Measurements from ENCODE around the gene DYNC1H1.

The DYNC1H1 gene

GRCh38 chr14:101944451-101944850 lies 19.9 kb upstream of the DYNC1H1 start:
- Histone ChIP-seq H3K4me1 (ENCODE audit: control insufficient read depth, insufficient read depth, low read length, poor library complexity, severe bottlenecking) (peaks cover 12% of the 10 kb centered on the region), H3K4me3 (ENCODE audit: insufficient read depth, low read depth, low read length, poor library complexity, severe bottlenecking) (no peak overlapping the region), H3K27me3 (replicated peaks; ENCODE audit: control insufficient read depth, insufficient read depth, low read length, poor library complexity, severe bottlenecking) (no peaks in the 10 kb centered on the region), H3K9me3 (ENCODE audit: control insufficient read depth, low read length) (no peaks in the 10 kb centered on the region), H3K27ac (ENCODE audit: insufficient read depth, low read length, poor library complexity, severe bottlenecking) (no peak overlapping the region), H3K36me3 (ENCODE audit: control insufficient read depth, insufficient read depth, low read length) (no peaks in the 10 kb centered on the region)
- DNase-seq = no peak

GRCh38 chr14:101945171-101945570 lies 19.2 kb upstream of the DYNC1H1 start:
- H3K27me3 ChIP-seq (replicated peaks; ENCODE audit: control insufficient read depth, insufficient read depth, low read length, poor library complexity, severe bottlenecking) = no peaks in the 10 kb centered on the region
- H3K27ac ChIP-seq (ENCODE audit: insufficient read depth, low read length, poor library complexity, severe bottlenecking) = no peak overlapping the region
- DNase-seq = no peak
- peaks cover 12% of the 10 kb centered on the region for H3K4me1 ChIP-seq (ENCODE audit: control insufficient read depth, insufficient read depth, low read length, poor library complexity, severe bottlenecking)
- no peaks in the 10 kb centered on the region for H3K36me3 ChIP-seq (ENCODE audit: control insufficient read depth, insufficient read depth, low read length)
- no peaks in the 10 kb centered on the region for H3K9me3 ChIP-seq (ENCODE audit: control insufficient read depth, low read length)
- H3K4me3 ChIP-seq (ENCODE audit: insufficient read depth, low read depth, low read length, poor library complexity, severe bottlenecking) = no peak overlapping the region

- no peak for DNase-seq
- Histone ChIP-seq H3K27ac (ENCODE audit: insufficient read depth, low read length, poor library complexity, severe bottlenecking) (peak overlapping the region; percentile 97), H3K27me3 (replicated peaks; ENCODE audit: control insufficient read depth, insufficient read depth, low read length, poor library complexity, severe bottlenecking) (no peaks in the 10 kb centered on the region), H3K4me1 (ENCODE audit: control insufficient read depth, insufficient read depth, low read length, poor library complexity, severe bottlenecking) (peaks cover 12% of the 10 kb centered on the region), H3K4me3 (ENCODE audit: insufficient read depth, low read depth, low read length, poor library complexity, severe bottlenecking) (peak overlapping the region; percentile 76), H3K36me3 (ENCODE audit: control insufficient read depth, insufficient read depth, low read length) (no peaks in the 10 kb centered on the region), H3K9me3 (ENCODE audit: control insufficient read depth, low read length) (no peaks in the 10 kb centered on the region)
Observed at GRCh38 chr14:101947577-101947903, 16.8 kb upstream of the DYNC1H1 start.

- Histone ChIP-seq H3K4me1 (ENCODE audit: control insufficient read depth, insufficient read depth, low read length, poor library complexity, severe bottlenecking) (peaks cover 12% of the 10 kb centered on the region), H3K4me3 (ENCODE audit: insufficient read depth, low read depth, low read length, poor library complexity, severe bottlenecking) (peak overlapping the region; percentile 76), H3K27ac (ENCODE audit: insufficient read depth, low read length, poor library complexity, severe bottlenecking) (peak overlapping the region; percentile 97), H3K27me3 (replicated peaks; ENCODE audit: control insufficient read depth, insufficient read depth, low read length, poor library complexity, severe bottlenecking) (no peaks in the 10 kb centered on the region), H3K9me3 (ENCODE audit: control insufficient read depth, low read length) (no peaks in the 10 kb centered on the region), H3K36me3 (ENCODE audit: control insufficient read depth, insufficient read depth, low read length) (no peaks in the 10 kb centered on the region)
- peak; percentile 97 to 100 (median 100) for DNase-seq
Observed at GRCh38 chr14:101947904-101948665, 16.3 kb upstream of the DYNC1H1 start.

GRCh38 chr14:101948666-101949216 lies 15.6 kb upstream of the DYNC1H1 start:
- peak overlapping the region; percentile 69 for H3K4me3 ChIP-seq (ENCODE audit: insufficient read depth, low read depth, low read length, poor library complexity, severe bottlenecking)

GRCh38 chr14:101950100-101950499 lies 14.3 kb upstream of the DYNC1H1 start:
- no peaks in the 10 kb centered on the region for H3K36me3 ChIP-seq (ENCODE audit: control insufficient read depth, insufficient read depth, low read length)
- no peak for DNase-seq
- H3K27me3 ChIP-seq (replicated peaks; ENCODE audit: control insufficient read depth, insufficient read depth, low read length, poor library complexity, severe bottlenecking) = no peaks in the 10 kb centered on the region

More at GRCh38 chr14:101948666-101949216, 15.6 kb upstream of the DYNC1H1 start:
- Histone ChIP-seq H3K27ac (ENCODE audit: insufficient read depth, low read length, poor library complexity, severe bottlenecking) (peak overlapping the region; percentile 83), H3K27me3 (replicated peaks; ENCODE audit: control insufficient read depth, insufficient read depth, low read length, poor library complexity, severe bottlenecking) (no peaks in the 10 kb centered on the region), H3K9me3 (ENCODE audit: control insufficient read depth, low read length) (no peaks in the 10 kb centered on the region), H3K36me3 (ENCODE audit: control insufficient read depth, insufficient read depth, low read length) (no peaks in the 10 kb centered on the region), H3K4me1 (ENCODE audit: control insufficient read depth, insufficient read depth, low read length, poor library complexity, severe bottlenecking) (peaks cover 12% of the 10 kb centered on the region)
- DNase-seq = no peak

GRCh38 chr14:101950516-101951215 lies 13.7 kb upstream of the DYNC1H1 start:
- H3K27me3 ChIP-seq (replicated peaks; ENCODE audit: control insufficient read depth, insufficient read depth, low read length, poor library complexity, severe bottlenecking) = no peaks in the 10 kb centered on the region
- DNase-seq = no peak
- no peaks in the 10 kb centered on the region for H3K36me3 ChIP-seq (ENCODE audit: control insufficient read depth, insufficient read depth, low read length)
- no peak overlapping the region for H3K27ac ChIP-seq (ENCODE audit: insufficient read depth, low read length, poor library complexity, severe bottlenecking)
- no peaks in the 10 kb centered on the region for H3K9me3 ChIP-seq (ENCODE audit: control insufficient read depth, low read length)
- H3K4me3 ChIP-seq (ENCODE audit: insufficient read depth, low read depth, low read length, poor library complexity, severe bottlenecking) = no peak overlapping the region
- peaks cover 12% of the 10 kb centered on the region for H3K4me1 ChIP-seq (ENCODE audit: control insufficient read depth, insufficient read depth, low read length, poor library complexity, severe bottlenecking)

More at GRCh38 chr14:101950100-101950499, 14.3 kb upstream of the DYNC1H1 start:
- H3K27ac ChIP-seq (ENCODE audit: insufficient read depth, low read length, poor library complexity, severe bottlenecking) = no peak overlapping the region
- peaks cover 12% of the 10 kb centered on the region for H3K4me1 ChIP-seq (ENCODE audit: control insufficient read depth, insufficient read depth, low read length, poor library complexity, severe bottlenecking)
- no peak overlapping the region for H3K4me3 ChIP-seq (ENCODE audit: insufficient read depth, low read depth, low read length, poor library complexity, severe bottlenecking)
- H3K9me3 ChIP-seq (ENCODE audit: control insufficient read depth, low read length) = no peaks in the 10 kb centered on the region

GRCh38 chr14:101953151-101953550 lies 11.2 kb upstream of the DYNC1H1 start:
- Histone ChIP-seq H3K4me1 (ENCODE audit: control insufficient read depth, insufficient read depth, low read length, poor library complexity, severe bottlenecking) (peaks cover 8% of the 10 kb centered on the region), H3K4me3 (ENCODE audit: insufficient read depth, low read depth, low read length, poor library complexity, severe bottlenecking) (no peak overlapping the region), H3K27ac (ENCODE audit: insufficient read depth, low read length, poor library complexity, severe bottlenecking) (no peak overlapping the region), H3K36me3 (ENCODE audit: control insufficient read depth, insufficient read depth, low read length) (no peaks in the 10 kb centered on the region), H3K27me3 (replicated peaks; ENCODE audit: control insufficient read depth, insufficient read depth, low read length, poor library complexity, severe bottlenecking) (no peaks in the 10 kb centered on the region), H3K9me3 (ENCODE audit: control insufficient read depth, low read length) (no peaks in the 10 kb centered on the region)
- DNase-seq = no peak

GRCh38 chr14:101954501-101954900 lies 9.9 kb upstream of the DYNC1H1 start:
- Histone ChIP-seq H3K4me1 (ENCODE audit: control insufficient read depth, insufficient read depth, low read length, poor library complexity, severe bottlenecking) (no peaks in the 10 kb centered on the region), H3K9me3 (ENCODE audit: control insufficient read depth, low read length) (no peaks in the 10 kb centered on the region), H3K4me3 (ENCODE audit: insufficient read depth, low read depth, low read length, poor library complexity, severe bottlenecking) (no peak overlapping the region), H3K27ac (ENCODE audit: insufficient read depth, low read length, poor library complexity, severe bottlenecking) (no peak overlapping the region), H3K27me3 (replicated peaks; ENCODE audit: control insufficient read depth, insufficient read depth, low read length, poor library complexity, severe bottlenecking) (no peaks in the 10 kb centered on the region), H3K36me3 (ENCODE audit: control insufficient read depth, insufficient read depth, low read length) (no peaks in the 10 kb centered on the region)
- DNase-seq = no peak

GRCh38 chr14:101955695-101956161 lies 8.6 kb upstream of the DYNC1H1 start:
- H3K9me3 ChIP-seq (ENCODE audit: control insufficient read depth, low read length) = no peaks in the 10 kb centered on the region
- H3K36me3 ChIP-seq (ENCODE audit: control insufficient read depth, insufficient read depth, low read length) = no peaks in the 10 kb centered on the region
- no peak overlapping the region for H3K4me3 ChIP-seq (ENCODE audit: insufficient read depth, low read depth, low read length, poor library complexity, severe bottlenecking)
- H3K27me3 ChIP-seq (replicated peaks; ENCODE audit: control insufficient read depth, insufficient read depth, low read length, poor library complexity, severe bottlenecking) = no peaks in the 10 kb centered on the region
- no peak for DNase-seq
- no peak overlapping the region for H3K27ac ChIP-seq (ENCODE audit: insufficient read depth, low read length, poor library complexity, severe bottlenecking)
- no peaks in the 10 kb centered on the region for H3K4me1 ChIP-seq (ENCODE audit: control insufficient read depth, insufficient read depth, low read length, poor library complexity, severe bottlenecking)
